Stimulated activated naive CD8-positive, alpha-beta T cell treated with anti-CD3 and anti-CD28 coated beads, Interleukin-15, amount 100 ng/mL, for 72 hours (primary cell): ENCODE data around the gene S100A4.
"Not testable (repeated sequence)": the region's sequence is repeated elsewhere in the genome, so short reads cannot be mapped to it uniquely, and the experiment has no call there.

Source experiments
- ATAC-seq: fragments of 150-1000 bp; cut with Tn5 transposase; 2 replicates; pipeline ENCODE4 v1.10.0; 2021; ENCODE audit warnings: mild to moderate bottlenecking, moderate library complexity
- DNase-seq, 2 donors: peaks; one replicate each; pipeline ENCODE4 v3.0.0; 2021 to 2022
- H3K27ac Mint-ChIP-seq, 2 donors: one replicate each; pipeline ENCODE4 v1.8.0; 2022; ENCODE audit warnings: mild to moderate bottlenecking in 2 of 2, mixed read lengths in 2 of 2, moderate library complexity in 2 of 2
- H3K27me3 Mint-ChIP-seq: one replicate; pipeline ENCODE4 v1.8.0; 2022; ENCODE audit warnings: mixed read lengths
- H3K4me1 Mint-ChIP-seq: one replicate; pipeline ENCODE4 v1.8.0; 2022; ENCODE audit warnings: mild to moderate bottlenecking, mixed read lengths
- H3K4me3 Mint-ChIP-seq, 2 donors: one replicate each; pipeline ENCODE4 v1.8.0; 2022; ENCODE audit warnings: mild to moderate bottlenecking in 2 of 2, mixed read lengths in 2 of 2, moderate library complexity in 1 of 2
- H3K9me3 Mint-ChIP-seq, 2 donors: one replicate each; pipeline ENCODE4 v1.8.0; 2022; ENCODE audit warnings: mixed read lengths in 2 of 2

S100A4 gene

GRCh38 chr1:153573351-153573750 is 27.7 kb upstream of the S100A4 start:
- peak overlapping the region in 1 of 2 donors; percentile 27 for H3K4me3 Mint-ChIP-seq
- H3K27ac Mint-ChIP-seq: peak overlapping the region; percentile 64 to 69
- H3K27me3 Mint-ChIP-seq: peaks cover 23% of the 10 kb centered on the region
- DNase-seq (no peak), ATAC-seq (no peak)
- H3K4me1 Mint-ChIP-seq: peaks cover 36% of the 10 kb centered on the region
- no peaks in the 10 kb centered on the region for H3K9me3 Mint-ChIP-seq

- ATAC-seq: peak; percentile 83
- peaks cover 44% of the 10 kb centered on the region for H3K4me1 Mint-ChIP-seq
- peak overlapping the region; percentile 64 to 69 for H3K27ac Mint-ChIP-seq
These were observed 27.0 kb upstream of the S100A4 start for GRCh38 chr1:153572569-153573015.

GRCh38 chr1:153571706-153572105 is 26.1 kb upstream of the S100A4 start:
- no peak overlapping the region for H3K4me3 Mint-ChIP-seq
- no peaks in the 10 kb centered on the region for H3K9me3 Mint-ChIP-seq
- H3K27ac Mint-ChIP-seq: no peak overlapping the region
- no peak for ATAC-seq
- no peak for DNase-seq
- H3K27me3 Mint-ChIP-seq: peaks cover 6% of the 10 kb centered on the region
- peaks cover 53% of the 10 kb centered on the region for H3K4me1 Mint-ChIP-seq

More at GRCh38 chr1:153572569-153573015, 27.0 kb upstream of the S100A4 start:
- H3K4me3 Mint-ChIP-seq: peak overlapping the region; percentile 3 to 27
- H3K9me3 Mint-ChIP-seq: no peaks in the 10 kb centered on the region
- DNase-seq: peak; percentile 49 to 60
- peaks cover 15% of the 10 kb centered on the region for H3K27me3 Mint-ChIP-seq

GRCh38 chr1:153570874-153571273 is 25.3 kb upstream of the S100A4 start:
- no peak overlapping the region for H3K27ac Mint-ChIP-seq
- H3K4me1 Mint-ChIP-seq: peaks cover 61% of the 10 kb centered on the region
- H3K4me3 Mint-ChIP-seq: no peak overlapping the region
- no peak for DNase-seq
- H3K9me3 Mint-ChIP-seq: no peaks in the 10 kb centered on the region
- no peak for ATAC-seq
- no peaks in the 10 kb centered on the region for H3K27me3 Mint-ChIP-seq

GRCh38 chr1:153569465-153569864 is 23.9 kb upstream of the S100A4 start:
- ATAC-seq: no peak
- H3K27ac Mint-ChIP-seq: peak overlapping the region in 1 of 2 donors; percentile 58
- DNase-seq: no peak
- H3K27me3 Mint-ChIP-seq: no peaks in the 10 kb centered on the region
- H3K9me3 Mint-ChIP-seq: no peaks in the 10 kb centered on the region
- H3K4me1 Mint-ChIP-seq: peaks cover 70% of the 10 kb centered on the region
- H3K4me3 Mint-ChIP-seq: no peak overlapping the region

- ATAC-seq: peak; percentile 27
- peak overlapping the region; percentile 61 to 78 for H3K27ac Mint-ChIP-seq
- H3K9me3 Mint-ChIP-seq: no peaks in the 10 kb centered on the region
- H3K27me3 Mint-ChIP-seq: no peaks in the 10 kb centered on the region
- DNase-seq: peak; percentile 76 to 84
- peaks cover 68% of the 10 kb centered on the region for H3K4me1 Mint-ChIP-seq
- H3K4me3 Mint-ChIP-seq: peak overlapping the region; percentile 74 to 76
These were observed 22.9 kb upstream of the S100A4 start for GRCh38 chr1:153568367-153569099.

GRCh38 chr1:153567621-153568366 is 22.2 kb upstream of the S100A4 start:
- peak; percentile 58 for ATAC-seq
- peak overlapping the region; percentile 35 to 53 for H3K4me3 Mint-ChIP-seq
- H3K4me1 Mint-ChIP-seq: peaks cover 61% of the 10 kb centered on the region

DNA sequence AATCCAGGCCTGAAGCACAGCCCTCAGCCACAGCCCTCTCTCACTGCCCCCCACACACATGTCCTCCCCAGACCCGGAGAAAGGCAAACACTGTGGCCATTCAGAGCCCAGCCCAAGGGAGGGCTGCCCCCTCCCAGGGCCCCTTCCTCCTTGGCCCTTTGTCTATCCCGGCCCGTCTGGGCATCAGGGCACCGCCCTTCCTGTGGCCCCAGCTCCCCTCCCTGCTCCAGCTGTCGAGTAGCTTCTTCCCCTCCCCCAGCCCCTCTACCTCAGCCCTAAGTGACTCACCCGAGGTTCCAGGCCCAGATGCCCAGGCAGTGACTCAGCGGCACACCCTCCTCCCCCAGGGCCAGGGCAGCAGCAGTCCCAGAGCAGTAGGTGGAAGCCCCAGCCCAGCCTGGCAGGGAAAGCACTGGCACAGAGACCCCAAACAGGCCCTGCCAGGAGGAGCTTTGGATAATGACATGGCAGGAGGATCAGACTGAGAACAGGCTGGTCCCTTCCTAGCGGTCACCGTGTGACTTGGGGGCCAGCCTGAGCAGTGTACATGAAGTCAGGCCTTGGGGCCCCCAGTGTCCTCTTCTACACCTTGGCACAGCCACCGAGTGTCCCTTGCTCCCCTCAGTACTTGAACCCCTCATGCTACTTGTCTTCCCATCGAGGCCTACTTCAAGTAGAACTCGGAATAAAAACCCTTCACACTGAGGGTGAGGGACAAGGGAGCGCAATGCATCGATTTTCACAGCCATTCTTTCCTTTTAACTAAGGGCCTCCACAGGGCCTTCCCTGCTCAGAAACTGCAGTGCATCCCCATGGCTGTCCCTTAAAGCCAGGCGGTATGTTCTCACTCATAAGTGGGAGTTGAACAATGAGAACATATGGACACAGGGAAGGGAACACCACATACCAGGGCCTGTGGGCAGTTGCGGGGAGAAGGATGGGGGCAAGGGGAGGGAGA is 21.1 kb upstream of the S100A4 start:
- Mint-ChIP-seq H3K27ac (peak overlapping the region; percentile 89 to 96), H3K27me3 (no peaks in the 10 kb centered on the region), H3K9me3 (no peaks in the 10 kb centered on the region), H3K4me3 (peak overlapping the region; percentile 36 to 71), H3K4me1 (peaks cover 50% of the 10 kb centered on the region)
- ATAC-seq (peak; percentile 89), DNase-seq (peak; percentile 77 to 86)

More at GRCh38 chr1:153567621-153568366, 22.2 kb upstream of the S100A4 start:
- peak overlapping the region; percentile 67 to 79 for H3K27ac Mint-ChIP-seq
- peak; percentile 36 to 67 for DNase-seq
- no peaks in the 10 kb centered on the region for H3K27me3 Mint-ChIP-seq
- H3K9me3 Mint-ChIP-seq: no peaks in the 10 kb centered on the region

- peak within 1 kb of the TSS; percentile 98 to 99 for H3K27ac Mint-ChIP-seq
- H3K27me3 Mint-ChIP-seq: no peaks in the 10 kb centered on the region
- H3K4me3 Mint-ChIP-seq: peak within 1 kb of the TSS; percentile 71 to 77
- peak; percentile 28 to 52 for DNase-seq
- H3K4me1 Mint-ChIP-seq: peaks cover 46% of the 10 kb centered on the region
- no peaks in the 10 kb centered on the region for H3K9me3 Mint-ChIP-seq
- ATAC-seq: peak; percentile 67
These were observed 20.1 kb upstream of the S100A4 start, which contains the start of gene S100A2 for GRCh38 chr1:153565529-153566374. Gene S100A2, minus strand, starts transcription at chr1:153565844. Its CDS starts 1,967 bp downstream, at chr1:153563877.

- DNase-seq: no peak
- Mint-ChIP-seq H3K27ac (no peak overlapping the region), H3K9me3 (no peaks in the 10 kb centered on the region), H3K27me3 (no peaks in the 10 kb centered on the region), H3K4me1 (peaks cover 40% of the 10 kb centered on the region), H3K4me3 (no peak overlapping the region)
- ATAC-seq: no peak
These were observed 18.4 kb upstream of the S100A4 start for GRCh38 chr1:153563991-153564390.

- Mint-ChIP-seq H3K27me3 (no peaks in the 10 kb centered on the region), H3K27ac (peak overlapping the region in 1 of 2 donors; percentile 74), H3K9me3 (no peaks in the 10 kb centered on the region), H3K4me3 (no peak overlapping the region), H3K4me1 (peaks cover 35% of the 10 kb centered on the region)
- no peak for ATAC-seq
- DNase-seq: no peak
These were observed 17.9 kb upstream of the S100A4 start for GRCh38 chr1:153563483-153563901.

DNA sequence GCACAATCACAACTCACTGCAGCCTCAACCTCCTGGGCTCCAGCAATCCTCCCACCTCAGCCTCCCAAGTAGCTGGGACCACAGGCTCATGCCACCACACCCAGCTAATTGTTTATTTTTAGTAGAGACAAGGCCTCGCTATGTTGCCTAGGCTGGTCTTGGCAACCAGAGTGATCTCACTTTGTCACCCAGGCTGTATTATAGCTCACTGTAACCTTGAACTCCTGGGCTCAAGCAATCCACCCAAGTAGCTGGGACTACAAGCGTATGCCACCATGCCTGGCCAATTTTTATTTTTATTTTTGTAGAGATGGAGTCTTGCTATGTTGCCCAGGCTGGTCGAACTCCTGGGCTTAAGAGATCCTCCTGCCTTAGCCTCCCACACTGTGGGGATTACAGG is 16.4 kb upstream of the S100A4 start:
- H3K9me3 Mint-ChIP-seq, H3K27me3 Mint-ChIP-seq, H3K27ac Mint-ChIP-seq, H3K4me3 Mint-ChIP-seq, DNase-seq, ATAC-seq: not testable (repeated sequence)
- H3K4me1 Mint-ChIP-seq: peaks cover 21% of the 10 kb centered on the region

DNA sequence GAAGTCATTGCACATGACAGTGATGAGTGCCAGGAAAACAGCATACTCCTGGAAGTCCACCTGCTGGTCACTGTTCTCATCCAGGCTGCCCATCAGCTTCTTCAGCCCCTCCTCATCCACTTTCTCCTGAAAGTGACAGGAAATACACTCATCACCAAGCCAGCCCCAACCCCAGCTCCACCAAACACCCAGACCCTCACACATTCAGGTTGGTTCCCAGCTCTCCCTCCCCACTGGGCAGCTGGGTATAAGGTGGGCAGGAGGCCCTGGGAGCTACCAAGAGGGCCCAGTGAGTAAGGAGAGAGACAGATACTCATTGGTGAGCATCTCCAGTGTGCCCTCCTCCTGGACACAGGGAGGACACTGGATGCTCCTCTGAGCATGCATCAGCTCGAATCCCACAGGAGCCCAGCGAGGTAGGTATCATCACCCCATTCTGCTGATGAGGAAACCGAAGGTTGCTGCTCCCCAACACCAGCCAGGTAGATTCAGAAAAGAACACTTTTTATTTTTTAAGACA is 15.9 kb upstream of the S100A4 start:
- peaks cover 16% of the 10 kb centered on the region for H3K4me1 Mint-ChIP-seq
- DNase-seq (no peak), ATAC-seq (no peak)
- no peak overlapping the region for H3K4me3 Mint-ChIP-seq
- no peaks in the 10 kb centered on the region for H3K9me3 Mint-ChIP-seq
- peak overlapping the region in 1 of 2 donors; percentile 61 for H3K27ac Mint-ChIP-seq
- no peaks in the 10 kb centered on the region for H3K27me3 Mint-ChIP-seq
